Measurements from ENCODE around the gene VPS26A.
A peak's percentile ranks its signal among the peaks of the same experiment; 100 is the strongest.

Gene VPS26A

DNA sequence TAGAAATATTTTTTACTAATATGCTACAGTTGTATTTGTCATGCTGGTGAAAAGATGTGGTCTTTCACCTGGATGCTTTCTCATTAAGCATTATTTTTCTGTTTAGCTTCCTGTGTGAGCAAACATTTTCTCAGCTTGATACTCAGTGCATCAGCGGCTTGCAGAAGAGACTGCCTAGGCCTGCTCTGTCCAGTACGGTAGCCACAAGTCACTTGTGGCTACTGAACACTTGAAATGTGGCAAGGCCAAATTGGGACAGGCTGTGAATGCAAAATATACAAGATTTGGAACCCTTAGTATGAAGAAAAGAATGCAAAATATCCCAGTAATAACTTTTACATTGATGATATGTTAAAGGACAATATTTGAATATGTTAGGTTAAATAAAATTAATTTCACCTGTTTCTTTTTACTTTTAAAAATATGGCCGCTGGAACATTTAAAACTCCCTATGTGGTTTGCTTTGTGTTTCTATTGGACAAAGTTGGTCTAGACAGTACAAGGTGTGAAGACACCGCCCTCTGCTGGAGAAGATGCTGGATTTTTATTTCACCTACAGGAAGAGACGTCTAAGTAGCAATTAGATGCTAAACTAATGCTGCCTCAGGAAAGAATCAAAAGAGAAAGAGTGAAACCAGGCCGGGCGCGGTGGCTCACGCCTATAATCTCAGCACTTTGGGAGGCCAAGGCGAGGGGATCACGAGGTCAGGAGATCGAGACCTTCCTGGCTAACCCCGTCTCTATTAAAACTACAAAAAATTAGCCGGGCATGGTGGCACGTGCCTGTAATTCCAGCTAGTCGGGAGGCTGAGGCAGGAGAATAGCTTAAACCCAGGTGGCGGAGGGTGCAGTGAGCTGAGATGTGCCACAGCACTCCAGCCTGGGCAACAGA, 30.8 kb upstream of the VPS26A start:
- no peak overlapping the region for H3K14ac ChIP-seq (ENCODE audit: low read length)
- DNase-seq, result peak; percentile 85 to 95
- no peaks in the 10 kb centered on the region for H3K27me3 ChIP-seq (ENCODE audit: insufficient read depth, low read length)
- H2AFZ ChIP-seq (ENCODE audit: insufficient read depth, low read length, poor library complexity), result no peak overlapping the region
- no peak overlapping the region for H3K4me3 ChIP-seq (ENCODE audit: low read depth, low read length)
- H4K91ac ChIP-seq (ENCODE audit: low read depth, low read length), result no peak overlapping the region
- no peak overlapping the region for H2BK5ac ChIP-seq (ENCODE audit: low read depth, low read length, poor library complexity)
- H3K27ac ChIP-seq (ENCODE audit: low read depth, low read length), result no peak overlapping the region
- H2BK12ac ChIP-seq (ENCODE audit: low read length), result no peak overlapping the region
- no peaks in the 10 kb centered on the region for H3K79me1 ChIP-seq (ENCODE audit: low read length)
- H3K9ac ChIP-seq (ENCODE audit: low read length), result no peak overlapping the region
- WGBS (ENCODE audit: extremely low coverage, insufficient coverage, insufficient read length), result no CpG with 5 or more reads among the region's 17 CpGs
- no peak overlapping the region for H2BK120ac ChIP-seq (ENCODE audit: insufficient read depth, low read length, poor library complexity)
- H3K79me2 ChIP-seq (ENCODE audit: control insufficient read depth, insufficient read depth, low read length, poor library complexity), result no peaks in the 10 kb centered on the region
- H3K4me2 ChIP-seq (ENCODE audit: low read length), result no peak overlapping the region
- no peak overlapping the region for H3K4ac ChIP-seq (ENCODE audit: low read depth, low read length)
- H3K4me1 ChIP-seq (ENCODE audit: control insufficient read depth in 1 of 2, insufficient read depth in 2 of 2, low read length in 2 of 2), result no peaks in the 10 kb centered on the region
- H4K12ac ChIP-seq (ENCODE audit: low read depth, low read length), result no peak overlapping the region
- no peak overlapping the region for H4K8ac ChIP-seq (ENCODE audit: low read depth, low read length)
- H3K23ac ChIP-seq (ENCODE audit: low read length), result no peak overlapping the region
- H3K18ac ChIP-seq (ENCODE audit: low read length), result no peak overlapping the region
- no peaks in the 10 kb centered on the region for H3K36me3 ChIP-seq (ENCODE audit: control insufficient read depth in 1 of 2, insufficient read depth in 2 of 2, low read length in 2 of 2)
- no peaks in the 10 kb centered on the region for H3K9me3 ChIP-seq (ENCODE audit: insufficient read depth, low read depth, low read length)
- H2AK5ac ChIP-seq (ENCODE audit: low read length), result no peak overlapping the region

GRCh38 chr10:69093933-69094332, 30.0 kb upstream of the VPS26A start:
- DNase-seq, result no peak
- H3K18ac ChIP-seq (ENCODE audit: low read length), result no peak overlapping the region
- no peak overlapping the region for H2BK12ac ChIP-seq (ENCODE audit: low read length)
- no peak overlapping the region for H4K12ac ChIP-seq (ENCODE audit: low read depth, low read length)
- no peak overlapping the region for H3K14ac ChIP-seq (ENCODE audit: low read length)
- no peak overlapping the region for H3K9ac ChIP-seq (ENCODE audit: low read length)
- H3K79me1 ChIP-seq (ENCODE audit: low read length), result no peaks in the 10 kb centered on the region
- no peaks in the 10 kb centered on the region for H3K36me3 ChIP-seq (ENCODE audit: control insufficient read depth in 1 of 2, insufficient read depth in 2 of 2, low read length in 2 of 2)
- no peak overlapping the region for H3K4me3 ChIP-seq (ENCODE audit: low read depth, low read length)
- no peak overlapping the region for H2AFZ ChIP-seq (ENCODE audit: insufficient read depth, low read length, poor library complexity)
- no peaks in the 10 kb centered on the region for H3K4me1 ChIP-seq (ENCODE audit: control insufficient read depth in 1 of 2, insufficient read depth in 2 of 2, low read length in 2 of 2)
- WGBS (ENCODE audit: extremely low coverage, insufficient coverage, insufficient read length), result no CpG with 5 or more reads among the region's 1 CpG
- H4K8ac ChIP-seq (ENCODE audit: low read depth, low read length), result no peak overlapping the region
- H3K27ac ChIP-seq (ENCODE audit: low read depth, low read length), result no peak overlapping the region
- no peak overlapping the region for H4K91ac ChIP-seq (ENCODE audit: low read depth, low read length)
- no peaks in the 10 kb centered on the region for H3K27me3 ChIP-seq (ENCODE audit: insufficient read depth, low read length)
- no peak overlapping the region for H2AK5ac ChIP-seq (ENCODE audit: low read length)
- H3K4ac ChIP-seq (ENCODE audit: low read depth, low read length), result no peak overlapping the region
- H3K79me2 ChIP-seq (ENCODE audit: control insufficient read depth, insufficient read depth, low read length, poor library complexity), result no peaks in the 10 kb centered on the region
- no peak overlapping the region for H2BK5ac ChIP-seq (ENCODE audit: low read depth, low read length, poor library complexity)
- no peak overlapping the region for H3K23ac ChIP-seq (ENCODE audit: low read length)
- no peak overlapping the region for H3K4me2 ChIP-seq (ENCODE audit: low read length)
- H3K9me3 ChIP-seq (ENCODE audit: insufficient read depth, low read depth, low read length), result no peaks in the 10 kb centered on the region
- H2BK120ac ChIP-seq (ENCODE audit: insufficient read depth, low read length, poor library complexity), result no peak overlapping the region

- DNase-seq, result no peak
- no peaks in the 10 kb centered on the region for H3K79me2 ChIP-seq (ENCODE audit: control insufficient read depth, insufficient read depth, low read length, poor library complexity)
- H3K4ac ChIP-seq (ENCODE audit: low read depth, low read length), result no peak overlapping the region
- H3K27me3 ChIP-seq (ENCODE audit: insufficient read depth, low read length), result no peaks in the 10 kb centered on the region
- no peak overlapping the region for H4K8ac ChIP-seq (ENCODE audit: low read depth, low read length)
- H3K4me2 ChIP-seq (ENCODE audit: low read length), result no peak overlapping the region
- H2AFZ ChIP-seq (ENCODE audit: insufficient read depth, low read length, poor library complexity), result no peak overlapping the region
- no peaks in the 10 kb centered on the region for H3K36me3 ChIP-seq (ENCODE audit: control insufficient read depth in 1 of 2, insufficient read depth in 2 of 2, low read length in 2 of 2)
- H3K4me1 ChIP-seq (ENCODE audit: control insufficient read depth in 1 of 2, insufficient read depth in 2 of 2, low read length in 2 of 2), result no peaks in the 10 kb centered on the region
- no peak overlapping the region for H4K12ac ChIP-seq (ENCODE audit: low read depth, low read length)
- H2BK12ac ChIP-seq (ENCODE audit: low read length), result no peak overlapping the region
- H3K79me1 ChIP-seq (ENCODE audit: low read length), result no peaks in the 10 kb centered on the region
- no peak overlapping the region for H2AK5ac ChIP-seq (ENCODE audit: low read length)
- no peak overlapping the region for H2BK5ac ChIP-seq (ENCODE audit: low read depth, low read length, poor library complexity)
- no peak overlapping the region for H3K14ac ChIP-seq (ENCODE audit: low read length)
- no peak overlapping the region for H3K4me3 ChIP-seq (ENCODE audit: low read depth, low read length)
- H2BK120ac ChIP-seq (ENCODE audit: insufficient read depth, low read length, poor library complexity), result no peak overlapping the region
- no peaks in the 10 kb centered on the region for H3K9me3 ChIP-seq (ENCODE audit: insufficient read depth, low read depth, low read length)
- H3K9ac ChIP-seq (ENCODE audit: low read length), result no peak overlapping the region
- no peak overlapping the region for H4K91ac ChIP-seq (ENCODE audit: low read depth, low read length)
- WGBS (ENCODE audit: extremely low coverage, insufficient coverage, insufficient read length), result no CpG with 5 or more reads among the region's 2 CpGs
- no peak overlapping the region for H3K23ac ChIP-seq (ENCODE audit: low read length)
- H3K18ac ChIP-seq (ENCODE audit: low read length), result no peak overlapping the region
- no peak overlapping the region for H3K27ac ChIP-seq (ENCODE audit: low read depth, low read length)
Measured at GRCh38 chr10:69096045-69096444, 27.9 kb upstream of the VPS26A start.

GRCh38 chr10:69097729-69098128, 26.2 kb upstream of the VPS26A start:
- no CpG with 5 or more reads among the region's 4 CpGs for WGBS (ENCODE audit: extremely low coverage, insufficient coverage, insufficient read length)
- Histone ChIP-seq H2BK12ac (ENCODE audit: low read length) (no peak overlapping the region), H3K9ac (ENCODE audit: low read length) (no peak overlapping the region)

More at GRCh38 chr10:69097729-69098128, 26.2 kb upstream of the VPS26A start:
- Histone ChIP-seq H3K14ac (ENCODE audit: low read length) (no peak overlapping the region), H3K4ac (ENCODE audit: low read depth, low read length) (no peak overlapping the region), H2AK5ac (ENCODE audit: low read length) (no peak overlapping the region), H3K27me3 (ENCODE audit: insufficient read depth, low read length) (no peaks in the 10 kb centered on the region), H4K8ac (ENCODE audit: low read depth, low read length) (no peak overlapping the region), H3K79me2 (ENCODE audit: control insufficient read depth, insufficient read depth, low read length, poor library complexity) (no peaks in the 10 kb centered on the region), H3K4me3 (ENCODE audit: low read depth, low read length) (no peak overlapping the region), H3K4me1 (ENCODE audit: control insufficient read depth in 1 of 2, insufficient read depth in 2 of 2, low read length in 2 of 2) (no peaks in the 10 kb centered on the region), H2BK120ac (ENCODE audit: insufficient read depth, low read length, poor library complexity) (no peak overlapping the region), H4K91ac (ENCODE audit: low read depth, low read length) (no peak overlapping the region), H3K36me3 (ENCODE audit: control insufficient read depth in 1 of 2, insufficient read depth in 2 of 2, low read length in 2 of 2) (no peaks in the 10 kb centered on the region), H2BK5ac (ENCODE audit: low read depth, low read length, poor library complexity) (no peak overlapping the region), H3K27ac (ENCODE audit: low read depth, low read length) (no peak overlapping the region), H3K4me2 (ENCODE audit: low read length) (no peak overlapping the region), H3K23ac (ENCODE audit: low read length) (no peak overlapping the region), H3K18ac (ENCODE audit: low read length) (no peak overlapping the region), H3K79me1 (ENCODE audit: low read length) (no peaks in the 10 kb centered on the region), H2AFZ (ENCODE audit: insufficient read depth, low read length, poor library complexity) (no peak overlapping the region), H3K9me3 (ENCODE audit: insufficient read depth, low read depth, low read length) (no peaks in the 10 kb centered on the region), H4K12ac (ENCODE audit: low read depth, low read length) (no peak overlapping the region)
- no peak for DNase-seq
